Activated B cell treated with CpG ODN at 0.5 μM for 24 hours (primary cell): ENCODE results near the gene ARL2BP. TPM values are rescaled to one million over a fixed set of nuclear protein-coding genes. Genes with fewer than 3 reads are reported as not detected.

Experiments
- ATAC-seq: fragments of 200-7000 bp; cut with Tn5 transposase; one replicate; pipeline ENCODE4 v1.10.0; 2021; ENCODE audit warnings: low read depth, mild to moderate bottlenecking, moderate library complexity
- CTCF ChIA-PET: fragments of 350-600 bp; sonication (Branson Sonifier 250); formaldehyde crosslinking; loops from one replicate; lab custom pipeline; 2021; ENCODE audit warnings: antibody characterized with exemption; lab: Charles Lee
- POLR2A ChIA-PET: fragments of 350-600 bp; sonication (Branson Sonifier 250); formaldehyde crosslinking; loops from one replicate; lab custom pipeline; 2021; ENCODE audit warnings: antibody characterized with exemption; lab: Charles Lee
- DNase-seq: peaks from one replicate; pipeline ENCODE4 v3.0.0; 2022
- H3K27ac Mint-ChIP-seq: one replicate; pipeline ENCODE4 v1.8.0; 2020; ENCODE audit warnings: mixed read lengths
- H3K27me3 Mint-ChIP-seq: one replicate; pipeline ENCODE4 v1.8.0; 2021; ENCODE audit warnings: mixed read lengths
- H3K36me3 Mint-ChIP-seq: one replicate; pipeline ENCODE4 v1.8.0; 2021; ENCODE audit warnings: low read depth, mixed read lengths
- H3K4me1 Mint-ChIP-seq: one replicate; pipeline ENCODE4 v1.8.0; 2021; ENCODE audit warnings: mixed read lengths
- H3K4me3 Mint-ChIP-seq: one replicate; pipeline ENCODE4 v1.8.0; 2020; ENCODE audit warnings: mild to moderate bottlenecking, mixed read lengths
- H3K9me3 Mint-ChIP-seq: one replicate; pipeline ENCODE4 v1.8.0; 2020; ENCODE audit warnings: mixed read lengths
- CTCF ChIP-seq: fragments of 200-600 bp; IDR thresholded peaks from one replicate; pipeline ENCODE4 v1.8.0; 2022; ENCODE audit warnings: antibody characterized with exemption, mild to moderate bottlenecking
- intact Hi-C: fragments of 100-400 bp; cut with micrococcal nuclease; formaldehyde crosslinking; loops from one replicate; pipeline ENCODE4 v1.15.1; 2024
- total RNA-seq: library from RNA; stranded (reverse); gene quantifications from 2 replicates; pipeline ENCODE4 v1.2.3, GENCODE V29; 2022

Gene ARL2BP
- total RNA-seq, 1 donor from 2014 or later = 27.1 TPM

DNA sequence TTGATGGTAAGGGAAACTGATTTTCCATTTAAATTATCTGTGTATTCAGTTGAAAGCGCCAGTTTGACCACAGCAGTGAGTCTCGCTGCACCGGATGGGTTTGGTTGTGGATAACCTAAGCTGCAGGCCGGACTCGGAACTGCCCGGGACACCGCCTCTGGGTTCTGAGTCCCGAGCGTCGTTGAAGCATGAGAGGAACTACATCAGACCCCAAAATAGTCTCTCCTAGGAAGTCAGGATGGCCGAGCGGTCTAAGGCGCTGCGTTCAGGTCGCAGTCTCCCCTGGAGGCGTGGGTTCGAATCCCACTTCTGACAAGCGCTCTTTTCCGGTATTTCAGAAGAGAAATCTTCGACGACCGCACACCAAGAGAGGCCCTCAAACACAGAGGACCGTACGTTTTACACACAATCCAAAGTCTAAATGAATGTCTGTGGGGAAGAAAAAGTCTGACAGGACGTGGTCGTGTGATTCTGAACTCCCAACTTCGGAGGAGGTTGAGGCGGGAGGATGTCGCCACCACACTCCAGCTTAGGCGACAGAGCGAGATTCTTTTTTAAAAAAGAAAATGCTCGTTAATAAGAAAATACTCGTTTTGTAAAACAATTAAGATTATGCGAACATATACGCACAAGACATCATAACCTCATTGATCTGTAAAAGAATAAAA, 54.8 kb downstream of the ARL2BP start:
- H3K27ac Mint-ChIP-seq = no peak overlapping the region
- ChIA-PET POLR2A (interaction anchor here (0.6 to 2.6 kb wide), 21 partner anchors 13 to 704 kb away, joined by 3 to 63 read pairs (median 4); partner anchors contain the start of genes ADGRG5, ARL2BP, CCL22 and CIAPIN1), CTCF (interaction anchor here (0.9 to 6.2 kb wide), 9 partner anchors 10 to 220 kb away, joined by 3 to 215 read pairs (median 4); partner anchors contain the start of genes CIAPIN1 and COQ9)
- no peaks in the 10 kb centered on the region for H3K27me3 Mint-ChIP-seq
- intact Hi-C loops = loop anchor here (1.0 to 5.0 kb wide), 21 partner anchors 16 to 707 kb away; partner anchors contain the start of genes ARL2BP, CCDC102A, CCL22 and CIAPIN1
- DNase-seq (peak; percentile 72), ATAC-seq (peak; percentile 46)
- no peak for TF ChIP-seq CTCF
- H3K4me3 Mint-ChIP-seq = no peak overlapping the region
- no peaks in the 10 kb centered on the region for H3K9me3 Mint-ChIP-seq
- no peaks in the 10 kb centered on the region for H3K36me3 Mint-ChIP-seq
- peaks cover 31% of the 10 kb centered on the region for H3K4me1 Mint-ChIP-seq

- DNase-seq = peak; percentile 100
- POLR2A ChIA-PET = interaction anchor here (0.5 to 2.6 kb wide), 19 partner anchors 14 to 703 kb away, joined by 3 to 63 read pairs (median 5); partner anchors contain the start of genes ADGRG5, ARL2BP, CCL22 and CIAPIN1
- intact Hi-C loops = loop anchor here (1.0 to 5.0 kb wide), 19 partner anchors 39 to 707 kb away; partner anchors contain the start of genes ARL2BP, CCDC102A, CCL22 and CIAPIN1
Measured at GRCh38 chr16:57300387-57301125, 55.5 kb downstream of the ARL2BP start.

DNA sequence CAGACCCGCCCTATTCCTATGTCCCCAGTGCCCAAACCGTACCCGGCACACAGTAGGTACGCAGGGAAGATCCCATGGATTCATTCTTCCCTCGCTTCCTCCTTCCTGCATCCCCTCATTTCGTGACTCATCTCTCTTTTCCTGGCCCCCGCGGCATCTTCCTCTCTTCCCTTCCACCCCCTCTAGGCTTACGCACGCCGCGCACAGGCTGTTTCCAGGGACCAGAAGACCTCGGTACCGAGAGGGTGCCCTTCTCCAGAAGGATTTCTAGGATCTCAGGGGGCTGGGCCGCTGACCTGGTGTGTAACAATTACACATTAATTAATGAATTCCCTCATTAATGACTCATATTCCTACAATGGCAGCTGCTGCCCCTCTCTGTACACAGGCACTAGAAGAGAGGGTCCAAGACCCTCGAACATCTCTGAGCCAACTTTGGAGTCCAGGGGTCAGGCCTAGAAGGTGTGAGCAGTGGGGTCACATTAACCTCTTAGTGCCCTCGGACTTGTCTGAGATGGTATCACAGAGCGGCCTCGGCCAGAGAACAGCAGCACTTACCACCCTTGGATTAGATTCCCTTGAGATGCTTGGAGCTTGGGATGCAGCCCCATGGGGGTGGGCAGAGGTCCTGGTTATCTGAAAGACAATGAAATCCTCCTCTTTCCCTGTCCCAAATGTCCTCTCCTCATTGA, 56.2 kb downstream of the ARL2BP start:
- TF ChIP-seq CTCF = no peak
- CTCF ChIA-PET = interaction anchor here (0.6 to 6.2 kb wide), 13 partner anchors 38 to 219 kb away, joined by 3 to 215 read pairs (median 4); partner anchors contain the start of gene CCL17
- Mint-ChIP-seq H3K36me3 (no peaks in the 10 kb centered on the region), H3K4me3 (no peak overlapping the region), H3K27ac (no peak overlapping the region), H3K9me3 (no peaks in the 10 kb centered on the region), H3K27me3 (no peaks in the 10 kb centered on the region), H3K4me1 (peaks cover 32% of the 10 kb centered on the region)
- intact Hi-C loops = loop anchor here (2.0 to 5.0 kb wide), 5 partner anchors 216 to 706 kb away; partner anchors contain the start of genes CCDC102A and KATNB1
- DNase-seq (no peak), ATAC-seq (no peak)
- POLR2A ChIA-PET = interaction anchor here (0.5 to 2.6 kb wide), 11 partner anchors 21 to 218 kb away, joined by 3 to 63 read pairs (median 6); partner anchors contain the start of genes ARL2BP, CCL22, CIAPIN1 and COQ9

More at GRCh38 chr16:57300387-57301125, 55.5 kb downstream of the ARL2BP start:
- Mint-ChIP-seq H3K36me3 (no peaks in the 10 kb centered on the region), H3K4me3 (no peak overlapping the region), H3K9me3 (no peaks in the 10 kb centered on the region), H3K27me3 (no peaks in the 10 kb centered on the region), H3K27ac (no peak overlapping the region), H3K4me1 (peaks cover 32% of the 10 kb centered on the region)
- ATAC-seq = peak; percentile 92
- CTCF ChIA-PET = interaction anchor here (0.6 to 6.2 kb wide), 15 partner anchors 11 to 220 kb away, joined by 3 to 215 read pairs (median 4); partner anchors contain the start of genes CCL17, CIAPIN1 and COQ9
- peak; percentile 75 for TF ChIP-seq CTCF

Other genes with a start within 250 kb of the ARL2BP start
- gene CPNE2, start 152.7 kb upstream of the ARL2BP start, total RNA-seq = 7.4 and 8.3 TPM in 2 replicates
- 131 and 147 TPM in 2 replicates for gene PSME3IP1, start 59.2 kb upstream of the ARL2BP start, total RNA-seq
- gene RSPRY1, start 58.9 kb upstream of the ARL2BP start, total RNA-seq = 32.6 and 39.9 TPM in 2 replicates
- gene PLLP, start 39.4 kb downstream of the ARL2BP start, total RNA-seq = not detected in 2 replicates
- 276 and 288 TPM in 2 replicates for gene CCL22, start 113.5 kb downstream of the ARL2BP start, total RNA-seq
- 0.27 and 0.31 TPM in 2 replicates for gene CX3CL1, start 127.2 kb downstream of the ARL2BP start, total RNA-seq
- gene CCL17, start 159.5 kb downstream of the ARL2BP start, total RNA-seq = 6.7 and 7.0 TPM in 2 replicates
- 47.1 and 52.3 TPM in 2 replicates for gene CIAPIN1, start 202.1 kb downstream of the ARL2BP start, total RNA-seq
- gene COQ9, start 202.2 kb downstream of the ARL2BP start, total RNA-seq = 30.4 and 34.1 TPM in 2 replicates
- gene POLR2C, start 217.4 kb downstream of the ARL2BP start, total RNA-seq = 52.2 and 56.6 TPM in 2 replicates
- gene DOK4, start 241.2 kb downstream of the ARL2BP start, total RNA-seq = 0.66 and 0.73 TPM in 2 replicates